ENCODE measurements around the gene NCAN.

DNA sequence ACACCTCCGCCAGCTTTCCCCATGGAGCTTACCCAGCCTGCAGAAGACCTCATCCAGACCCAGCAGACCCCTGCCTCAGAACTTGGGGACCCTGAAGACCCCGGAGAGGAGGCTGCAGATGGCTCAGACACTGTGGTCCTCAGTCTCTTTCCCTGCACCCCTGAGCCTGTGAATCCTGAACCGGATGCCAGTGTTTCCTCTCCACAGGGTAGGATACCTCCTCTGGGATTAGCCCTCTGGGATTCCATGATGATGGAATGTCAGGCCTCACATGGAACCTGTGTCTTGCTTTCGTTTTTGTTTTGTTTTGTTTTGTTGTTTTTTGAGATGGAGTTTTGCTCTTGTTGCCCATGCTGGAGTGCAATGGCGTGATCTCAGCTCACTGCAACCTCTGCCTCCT, 17.8 kb upstream of the NCAN start:
- TF ChIP-seq, protein P1, sequence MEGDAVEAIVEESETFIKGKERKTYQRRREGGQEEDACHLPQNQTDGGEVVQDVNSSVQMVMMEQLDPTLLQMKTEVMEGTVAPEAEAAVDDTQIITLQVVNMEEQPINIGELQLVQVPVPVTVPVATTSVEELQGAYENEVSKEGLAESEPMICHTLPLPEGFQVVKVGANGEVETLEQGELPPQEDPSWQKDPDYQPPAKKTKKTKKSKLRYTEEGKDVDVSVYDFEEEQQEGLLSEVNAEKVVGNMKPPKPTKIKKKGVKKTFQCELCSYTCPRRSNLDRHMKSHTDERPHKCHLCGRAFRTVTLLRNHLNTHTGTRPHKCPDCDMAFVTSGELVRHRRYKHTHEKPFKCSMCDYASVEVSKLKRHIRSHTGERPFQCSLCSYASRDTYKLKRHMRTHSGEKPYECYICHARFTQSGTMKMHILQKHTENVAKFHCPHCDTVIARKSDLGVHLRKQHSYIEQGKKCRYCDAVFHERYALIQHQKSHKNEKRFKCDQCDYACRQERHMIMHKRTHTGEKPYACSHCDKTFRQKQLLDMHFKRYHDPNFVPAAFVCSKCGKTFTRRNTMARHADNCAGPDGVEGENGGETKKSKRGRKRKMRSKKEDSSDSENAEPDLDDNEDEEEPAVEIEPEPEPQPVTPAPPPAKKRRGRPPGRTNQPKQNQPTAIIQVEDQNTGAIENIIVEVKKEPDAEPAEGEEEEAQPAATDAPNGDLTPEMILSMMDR (IDR thresholded peaks at IDR 0.05; ENCODE audit: insufficient read depth, low read length, poor library complexity, severe bottlenecking), result no peak
- no peak for TF ChIP-seq EZH2phosphoT487 (conservative IDR thresholded peaks at IDR 0.05; ENCODE audit: low read length)
